NCI-H82 treated with DMSO at 0.1 percent for 48 hours (cell line): ENCODE data around the gene DRAM2.
"Not testable (repeated sequence)": the region's sequence is repeated elsewhere in the genome, so short reads cannot be mapped to it uniquely, and the experiment has no call there.

Experiments used
- DNase-seq: peaks from one replicate; lab custom pipeline; 2025; ENCODE audit not compliant: unreplicated experiment; lab: John Stamatoyannopoulos, UW

DRAM2 gene

DNA sequence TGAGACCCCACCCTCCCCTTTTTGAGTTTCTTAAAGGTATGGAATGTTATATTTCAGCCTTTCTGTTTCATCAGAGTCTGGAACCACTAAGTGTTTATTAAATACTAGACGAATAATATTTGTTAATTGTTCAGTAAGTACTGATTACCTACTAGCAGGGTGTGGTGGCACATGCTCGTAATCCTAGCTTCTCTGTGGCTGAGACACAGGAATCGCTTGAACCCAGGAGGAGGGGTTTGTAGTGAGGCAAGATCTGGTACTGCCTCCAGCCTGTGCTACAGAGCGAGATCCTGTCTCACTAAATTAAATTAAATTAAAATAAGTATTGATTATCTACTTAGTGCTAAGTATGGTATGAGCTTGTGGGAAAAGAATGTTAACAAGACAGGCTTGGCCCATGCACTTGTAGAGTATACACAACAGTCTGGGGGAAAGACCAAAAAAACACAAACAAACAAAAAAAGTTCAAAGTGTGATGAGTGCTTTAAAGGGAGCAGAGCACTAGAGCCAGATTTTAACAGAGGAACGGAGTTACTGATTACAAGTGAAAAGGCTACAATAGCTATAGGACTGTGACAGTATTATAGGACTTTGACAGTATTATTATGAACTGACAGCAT, 2.6 kb upstream of the DRAM2 start:
- peak; percentile 31 for DNase-seq

DNA sequence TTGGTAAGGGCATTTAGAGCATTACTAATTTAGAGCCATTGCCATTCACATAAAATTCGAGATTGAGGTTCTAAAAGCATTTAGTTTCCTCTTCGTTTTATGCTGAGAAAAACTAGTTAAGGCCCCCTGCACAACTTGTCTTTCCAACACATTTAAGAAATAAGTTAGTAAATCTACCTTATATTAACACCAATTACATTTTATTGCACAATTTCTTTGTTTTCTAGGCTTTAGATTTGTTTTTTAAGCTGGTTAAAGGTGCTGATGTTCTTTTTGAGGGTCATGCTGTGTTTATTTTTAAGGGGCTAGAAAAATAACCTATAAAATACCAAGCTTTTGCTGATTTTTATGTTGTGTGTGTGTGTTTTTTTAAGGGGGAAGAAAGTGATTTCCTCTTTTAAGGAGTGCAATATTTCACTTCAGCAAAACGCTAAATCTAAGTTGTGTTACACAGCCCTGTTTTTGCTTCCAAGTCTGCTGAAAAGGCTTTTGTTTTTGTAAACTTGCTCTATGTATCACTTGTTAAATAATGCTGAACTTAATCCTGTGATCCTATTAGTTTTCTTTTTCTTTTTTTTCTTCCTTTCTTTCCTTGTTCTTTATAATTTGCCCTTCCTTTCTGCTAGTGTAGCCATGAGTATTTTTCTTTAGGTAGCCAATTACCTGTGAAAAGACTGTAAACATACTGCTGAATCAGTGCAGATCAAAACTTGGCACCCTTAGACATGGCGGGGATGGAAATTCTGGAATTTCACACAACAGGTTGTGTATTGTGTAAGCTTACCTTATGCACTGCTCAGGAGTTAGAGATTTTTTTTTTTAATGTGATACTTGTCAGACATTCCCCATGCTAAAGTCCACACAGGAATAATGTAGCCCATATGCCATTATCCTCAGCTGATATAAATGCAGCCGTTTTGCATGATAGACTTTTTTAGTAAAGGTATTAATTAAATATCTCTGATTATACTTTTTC, 1.6 kb upstream of the DRAM2 start:
- DNase-seq = no peak

DNA sequence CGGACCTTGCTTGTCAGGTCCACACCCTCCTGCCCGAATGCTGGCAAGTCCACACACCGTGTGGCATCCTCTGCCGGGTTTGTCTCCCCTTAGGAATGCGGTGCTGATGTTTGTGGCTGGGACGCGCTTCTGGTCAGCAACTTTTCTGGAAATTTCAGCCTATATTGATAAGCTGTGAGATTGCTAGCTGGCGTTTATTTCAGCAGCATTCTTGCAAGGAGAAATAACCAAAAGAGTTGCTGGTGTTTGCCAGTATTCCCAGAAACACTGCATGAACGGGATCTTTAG, 731 bp upstream of the DRAM2 start:
- DNase-seq = no peak

DNA sequence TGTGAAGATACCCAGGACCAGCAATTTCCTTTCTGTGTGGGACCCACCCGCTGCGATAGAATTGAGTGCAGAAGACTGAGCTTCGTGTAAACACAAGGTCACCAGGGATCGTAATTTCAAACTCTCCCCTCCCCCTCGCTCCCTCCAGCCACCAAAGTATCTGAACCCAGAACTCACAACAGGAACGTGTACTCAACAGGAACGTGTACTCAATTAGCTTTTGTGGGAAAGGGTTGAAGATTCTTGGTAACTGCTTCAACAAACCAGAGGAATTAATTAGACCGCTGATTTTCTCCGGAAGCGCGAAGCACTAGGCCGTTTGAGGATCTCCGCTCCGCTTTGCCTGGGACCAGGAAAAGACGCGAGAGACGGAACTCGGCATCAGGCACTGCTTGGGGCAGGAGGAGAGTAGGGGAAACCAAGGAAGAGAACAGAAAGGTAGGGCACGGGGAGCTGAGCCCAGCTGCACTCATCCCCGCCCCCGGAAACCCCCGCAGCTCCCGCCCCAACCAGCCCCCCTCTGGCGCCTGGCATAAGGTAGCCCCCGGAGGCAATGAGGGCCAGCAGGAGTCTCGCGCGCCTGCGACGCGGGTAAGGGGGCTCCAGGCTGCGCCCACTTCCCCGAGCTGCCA, 453 bp downstream of the DRAM2 start:
- peak; percentile 36 for DNase-seq

DNA sequence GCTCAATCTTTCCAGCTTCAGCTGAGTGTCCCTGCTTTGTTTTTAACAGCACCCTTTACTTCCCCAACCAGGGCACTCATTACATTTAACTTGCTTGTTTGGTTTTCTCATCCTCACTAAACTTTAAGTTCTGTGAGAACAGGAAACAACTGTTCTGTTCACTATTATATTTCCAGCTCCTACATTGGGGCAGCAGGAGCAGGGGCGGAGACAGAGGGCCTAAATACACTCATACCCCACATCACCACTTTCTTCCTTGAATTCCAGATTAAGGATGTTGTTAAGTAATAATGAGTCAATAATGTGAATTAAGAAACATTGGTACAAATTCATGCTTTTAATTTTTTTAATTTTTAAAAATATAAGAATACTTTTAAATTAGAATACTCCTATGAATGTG, 6.0 kb downstream of the DRAM2 start:
- DNase-seq = no peak

DNA sequence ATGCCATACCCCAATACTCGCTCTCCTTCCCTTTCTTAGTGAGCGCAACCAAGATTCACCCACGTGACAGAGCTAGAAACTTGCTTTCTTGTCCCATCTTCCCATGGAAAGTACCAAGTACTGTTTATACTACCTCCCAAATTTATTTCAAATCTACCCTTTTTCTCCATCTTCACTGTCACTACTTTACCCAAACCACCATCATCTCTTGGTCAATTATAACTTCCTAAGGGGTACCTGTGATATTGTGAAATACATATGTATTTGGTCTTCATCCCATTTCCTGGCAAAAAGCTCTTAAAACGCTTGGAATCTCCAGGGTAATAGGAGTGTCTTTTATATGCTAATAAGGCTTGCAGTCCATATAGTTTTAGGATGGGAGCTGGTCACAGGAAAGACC, 8.2 kb downstream of the DRAM2 start:
- no peak for DNase-seq

DNA sequence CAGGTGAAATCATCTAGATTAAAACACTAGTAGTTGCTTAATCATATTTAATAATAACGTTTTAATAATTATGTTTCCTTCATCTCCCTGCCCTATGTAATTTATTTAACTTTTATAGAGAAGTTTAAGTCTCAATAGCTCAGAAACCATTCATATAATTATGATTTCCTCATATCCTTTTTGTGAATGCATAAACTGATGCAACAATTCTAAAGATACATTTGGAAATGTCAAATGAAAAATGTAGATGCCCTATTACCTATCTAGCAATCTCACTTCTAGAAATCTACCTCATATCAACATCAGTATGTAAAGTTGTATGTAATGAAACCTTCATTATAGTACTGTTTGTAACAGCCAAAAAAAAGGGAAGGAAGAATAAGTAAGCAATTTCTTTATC, 10.5 kb downstream of the DRAM2 start:
- DNase-seq = no peak

DNA sequence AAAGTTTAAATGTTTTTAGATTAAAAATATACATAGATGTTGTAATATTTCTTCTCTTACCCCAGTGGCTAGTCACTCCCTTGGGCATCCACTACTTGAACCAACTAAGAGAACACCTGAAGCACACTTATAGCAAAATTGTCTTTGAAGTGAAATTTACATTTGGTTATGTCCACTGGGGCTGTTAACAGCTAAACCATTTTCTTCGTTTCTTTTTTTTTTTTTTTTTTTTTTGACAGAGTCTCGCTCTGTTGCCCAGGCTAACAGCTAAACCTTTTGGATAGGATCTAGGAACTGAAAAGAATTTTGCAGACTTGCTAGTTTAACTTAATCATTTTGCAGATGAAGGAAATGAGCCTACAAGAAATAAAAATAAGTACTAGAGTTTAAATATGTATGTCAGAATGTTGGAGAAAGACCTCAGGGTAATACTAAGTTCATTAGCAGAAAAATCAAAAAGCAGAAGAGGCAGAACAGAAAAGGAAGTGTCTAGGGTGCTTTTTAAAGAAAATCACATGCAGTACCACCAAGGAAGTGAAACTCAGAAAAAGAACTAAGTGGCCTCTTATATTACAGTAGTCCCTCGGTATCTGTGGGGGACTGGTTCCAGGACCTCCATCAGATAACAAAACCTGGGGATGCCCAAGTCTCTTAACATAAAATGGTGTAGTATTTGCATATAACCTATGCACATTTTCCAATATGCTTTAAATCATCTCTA, 11.8 kb downstream of the DRAM2 start:
- DNase-seq = no peak

DNA sequence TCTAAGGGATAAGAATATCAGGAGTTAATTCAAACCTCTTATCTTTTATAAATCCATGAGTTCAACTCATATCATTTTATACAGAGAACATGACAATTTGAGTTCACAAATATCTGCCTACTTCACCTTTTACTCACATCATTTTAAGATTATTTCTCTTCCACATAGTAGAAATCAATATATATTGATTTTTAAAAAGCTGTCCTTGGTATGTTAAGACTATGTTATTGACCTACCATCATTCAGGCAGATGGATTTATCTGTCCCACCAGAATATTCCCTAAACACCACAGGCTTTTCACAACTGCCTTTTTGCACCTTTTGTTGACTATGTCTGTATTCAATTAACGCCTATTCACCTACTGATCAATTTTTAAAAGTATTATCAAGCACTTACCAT, 13.5 kb downstream of the DRAM2 start:
- DNase-seq = no peak

DNA sequence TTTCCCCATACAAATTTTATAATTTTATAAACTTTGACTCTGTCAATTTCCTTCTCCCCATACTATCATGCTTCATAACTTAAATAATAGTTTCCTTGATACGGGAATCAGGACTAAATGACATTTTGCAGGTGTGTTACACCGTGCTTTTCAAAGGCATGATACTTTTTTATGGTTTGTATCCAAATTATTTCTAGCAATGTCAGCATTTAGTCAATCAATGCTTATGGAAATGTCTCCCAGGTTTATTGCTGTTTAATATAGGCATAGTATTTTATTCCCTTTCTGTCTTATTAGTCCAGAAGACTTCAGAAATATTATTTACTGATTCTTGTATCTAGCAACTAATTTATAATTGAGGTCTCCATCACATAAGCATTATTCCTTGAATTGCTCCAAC, 23.4 kb downstream of the DRAM2 start:
- no peak for DNase-seq

DNA sequence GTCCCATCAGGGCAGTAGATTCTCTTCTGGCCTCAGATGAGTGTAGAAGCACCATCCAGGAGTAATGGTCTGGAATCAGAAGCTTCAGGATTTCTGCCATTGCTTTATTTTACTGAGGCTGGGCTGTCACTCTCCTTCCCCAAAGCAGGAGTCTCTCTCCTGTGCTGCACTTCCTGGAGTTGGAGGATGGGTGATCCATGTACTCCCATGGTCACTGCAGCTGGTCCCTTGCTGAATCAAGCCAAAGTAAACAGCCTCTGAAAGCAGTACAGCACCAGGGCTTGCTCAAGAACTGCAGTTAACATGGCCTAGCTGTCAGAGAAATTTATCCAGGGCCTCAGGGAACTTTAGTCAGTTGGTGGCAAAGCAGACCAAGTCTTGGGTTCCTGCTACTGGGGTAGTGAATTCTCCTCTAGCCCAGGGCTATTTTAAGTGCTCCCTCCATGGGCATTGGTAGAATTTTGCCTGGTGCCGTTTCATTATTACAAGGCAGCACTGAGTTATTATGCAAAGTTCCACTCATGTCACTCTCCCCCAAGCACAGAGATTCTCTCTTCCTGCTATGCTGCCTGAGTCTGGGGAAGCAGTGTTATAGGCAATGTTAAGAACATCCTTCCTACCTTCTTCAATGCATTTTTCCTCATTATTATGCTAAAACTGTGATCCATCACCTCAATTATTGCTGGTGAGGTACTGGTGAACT, 29.5 kb downstream of the DRAM2 start:
- DNase-seq = no peak

DNA sequence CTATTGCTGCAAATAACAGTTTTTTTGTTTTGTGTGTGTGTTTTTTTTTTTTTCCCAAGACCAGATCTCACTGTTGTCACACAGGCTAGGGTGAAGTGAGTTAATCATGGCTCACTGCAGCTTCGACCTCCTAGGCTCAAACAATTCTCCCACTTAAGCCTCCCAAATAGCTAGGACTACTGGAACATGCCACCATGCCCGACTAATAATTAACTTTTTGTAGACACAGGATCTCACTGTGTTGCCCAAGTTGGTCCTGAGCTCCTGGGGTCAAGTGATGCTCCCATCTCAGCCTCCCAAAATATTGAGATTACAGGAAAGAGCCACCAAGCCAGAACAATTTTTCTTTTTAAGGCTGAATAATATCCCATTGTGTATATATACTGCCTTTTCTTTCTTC, 34.9 kb downstream of the DRAM2 start:
- no peak for DNase-seq

DNA sequence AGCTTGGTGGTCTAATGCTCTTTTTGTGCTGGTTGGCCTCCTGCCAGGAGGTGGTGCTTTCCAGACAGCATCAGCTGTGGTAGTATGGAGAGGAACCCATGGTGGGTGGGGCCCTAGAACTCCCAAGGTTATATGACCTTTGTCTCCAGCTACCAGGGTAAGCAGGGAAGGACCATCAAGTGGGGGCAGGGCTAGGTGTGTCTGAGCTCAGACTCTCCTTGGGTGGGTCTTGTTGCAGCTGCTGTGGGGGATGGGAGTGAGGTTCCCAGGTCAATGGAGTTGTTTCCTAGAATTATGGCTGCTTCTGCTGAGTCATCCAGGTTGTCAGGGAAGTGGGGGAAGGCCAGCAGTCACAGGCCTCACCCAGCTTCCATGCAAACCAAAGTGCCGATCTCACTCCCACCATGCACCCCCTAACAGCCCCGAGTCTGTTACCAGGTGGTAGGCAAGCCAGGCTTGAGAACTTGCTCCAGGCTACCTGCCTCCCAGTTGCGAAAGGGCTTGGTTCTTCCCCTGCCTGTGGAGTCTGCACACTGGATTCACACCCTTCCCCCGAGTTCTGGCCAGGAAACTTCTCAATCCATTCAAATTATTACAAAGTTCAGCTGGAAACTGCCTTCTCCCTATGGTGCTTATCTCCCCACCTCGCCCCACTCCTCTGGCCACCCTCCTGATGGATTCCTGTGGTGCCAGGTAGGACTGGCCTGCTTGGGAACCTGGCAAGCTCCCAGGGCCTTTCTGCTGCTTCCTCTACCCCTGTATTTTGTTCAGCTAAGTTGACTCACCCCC, 37.8 kb downstream of the DRAM2 start:
- no peak for DNase-seq

DNA sequence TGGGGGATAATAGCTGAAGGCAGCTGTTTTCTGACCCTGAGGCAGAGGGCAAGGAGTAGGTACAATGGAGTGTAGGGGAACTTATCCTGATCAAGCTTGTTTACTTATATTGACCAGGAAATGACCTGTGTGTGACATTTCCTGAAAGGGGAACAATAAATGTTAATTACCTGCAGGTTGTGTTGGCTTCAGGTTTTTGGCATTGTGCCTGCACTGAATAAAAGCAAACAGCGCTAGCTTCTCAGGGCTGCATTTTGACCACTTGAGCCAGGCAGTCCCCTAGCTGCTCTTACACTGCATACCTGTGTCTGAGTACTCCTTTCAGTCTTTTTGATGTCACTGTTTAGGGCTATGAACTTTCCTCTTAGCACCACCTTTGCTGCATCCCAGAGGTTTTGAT, 40.6 kb downstream of the DRAM2 start:
- no peak for DNase-seq

DNA sequence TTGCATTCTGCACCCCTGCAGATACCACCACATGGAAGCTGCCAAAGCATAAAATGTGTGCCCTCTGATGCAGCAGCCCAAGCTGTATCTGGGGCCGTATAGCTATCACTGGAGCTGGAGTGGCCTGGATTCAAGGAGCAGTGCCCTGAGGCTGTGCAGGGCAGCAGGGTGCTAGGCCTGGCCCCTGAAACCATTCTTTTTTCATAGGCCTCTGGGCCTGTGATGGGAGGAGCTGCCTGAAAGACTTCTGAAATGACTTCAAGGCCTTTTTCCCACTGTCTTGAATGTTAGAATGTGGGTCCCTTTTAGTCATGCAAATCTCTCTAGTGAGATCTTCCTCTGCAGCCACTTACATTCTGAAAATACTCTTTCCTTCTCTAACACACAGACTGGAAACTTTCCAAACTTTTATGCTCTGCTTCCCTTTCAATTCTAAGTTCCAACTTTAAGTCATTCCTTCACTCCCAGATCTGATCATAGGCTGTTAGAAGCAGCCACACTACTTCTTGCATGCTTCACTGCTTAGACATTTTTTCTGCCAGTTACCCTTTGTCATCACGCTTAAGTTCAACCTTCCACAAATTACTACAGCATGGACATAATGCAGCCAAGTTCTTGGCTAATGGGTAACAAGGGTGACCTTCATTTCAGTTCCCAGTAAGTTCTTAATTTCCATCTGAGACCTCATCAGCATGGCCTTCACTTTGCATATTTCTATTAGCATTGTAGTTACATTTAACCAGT, 42.4 kb downstream of the DRAM2 start:
- DNase-seq = no peak

DNA sequence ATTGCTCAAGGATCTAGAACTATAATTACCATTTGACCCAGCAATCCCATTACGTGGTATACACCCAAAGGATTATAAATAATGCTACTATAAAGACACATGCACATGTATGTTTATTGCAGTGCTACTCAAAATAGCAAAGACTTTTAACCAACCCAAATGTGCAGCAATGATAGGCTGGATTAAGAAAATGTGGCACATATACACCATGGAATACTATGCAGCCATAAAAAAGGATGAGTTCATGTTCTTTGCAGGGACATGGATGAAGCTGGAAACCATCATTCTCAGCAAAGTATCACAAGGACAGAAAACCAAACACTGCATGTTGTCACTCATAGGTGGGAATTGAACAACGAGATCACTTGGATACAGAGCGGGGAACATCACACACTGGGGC, 44.5 kb downstream of the DRAM2 start:
- not testable (repeated sequence) for DNase-seq

DNA sequence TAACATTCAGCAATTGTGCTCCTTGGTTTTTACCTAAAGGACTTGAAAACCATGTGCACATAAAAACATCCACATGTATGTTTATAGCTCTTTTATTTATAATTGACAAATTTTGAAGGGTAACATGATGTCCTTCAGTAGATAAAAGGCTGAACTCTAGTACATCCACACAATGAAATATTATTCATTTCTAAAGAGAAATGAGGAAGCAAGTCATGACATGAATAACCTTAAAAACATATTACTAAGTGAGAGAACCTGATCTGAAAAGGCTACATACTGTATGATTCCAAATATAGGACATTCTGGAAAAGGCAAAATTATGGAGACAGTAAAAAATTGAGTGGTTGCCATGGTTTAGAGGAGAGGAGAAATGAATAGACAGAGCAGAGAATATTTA, 50.3 kb downstream of the DRAM2 start:
- no peak for DNase-seq

DNA sequence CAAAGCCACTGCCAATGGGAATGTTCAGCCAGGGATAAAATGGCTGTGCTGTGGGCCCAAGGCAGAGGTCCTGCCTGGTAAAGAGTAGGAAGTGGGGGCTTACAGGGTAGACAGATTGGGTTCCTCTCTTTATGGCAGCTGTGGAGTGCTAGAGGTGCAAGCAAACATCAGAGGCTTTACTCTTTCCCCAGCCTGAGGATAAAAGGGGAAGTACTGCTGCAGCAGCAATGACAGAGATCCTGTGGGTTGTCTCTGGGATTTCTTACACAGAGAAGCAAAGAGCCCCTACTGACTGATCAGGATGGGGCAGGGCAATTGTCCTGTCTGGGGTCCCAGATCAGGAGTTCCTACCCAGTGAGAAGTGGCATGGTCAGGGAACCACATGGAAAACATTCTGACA, 54.2 kb downstream of the DRAM2 start:
- DNase-seq = no peak

DNA sequence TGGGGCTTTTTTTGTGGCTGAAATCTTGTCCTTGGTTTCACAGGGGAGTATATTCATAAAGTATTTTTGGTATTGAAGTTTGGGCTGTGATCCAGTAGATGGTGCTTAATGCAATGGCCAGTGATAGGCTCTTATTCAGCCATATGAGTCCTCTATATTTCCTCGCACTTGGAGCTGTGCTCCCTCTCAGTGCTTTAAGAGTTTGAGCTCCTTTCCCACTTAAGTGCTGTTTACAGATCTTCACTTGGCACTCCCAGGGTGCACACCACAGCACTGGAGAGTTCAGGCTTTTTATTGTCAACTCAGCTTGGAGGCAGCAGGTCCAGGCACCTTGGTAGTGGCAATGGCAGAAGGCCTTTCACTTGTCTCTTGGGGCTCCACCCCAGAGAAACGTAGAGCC, 54.9 kb downstream of the DRAM2 start:
- DNase-seq = no peak
